GM19397 (cell line): ENCODE results near the gene COL26A1.
"Not testable (repeated sequence)": the region's sequence is repeated elsewhere in the genome, so short reads cannot be mapped to it uniquely, and the experiment has no call there.

ENCODE experiments used
- ATAC-seq: cut with Tn5 transposase; IDR thresholded peaks from one replicate; pipeline ENCODE4 v1.9.1; 2021; ENCODE audit warnings: mild to moderate bottlenecking, moderate library complexity; ENCODE audit not compliant: unreplicated experiment

COL26A1 gene

DNA sequence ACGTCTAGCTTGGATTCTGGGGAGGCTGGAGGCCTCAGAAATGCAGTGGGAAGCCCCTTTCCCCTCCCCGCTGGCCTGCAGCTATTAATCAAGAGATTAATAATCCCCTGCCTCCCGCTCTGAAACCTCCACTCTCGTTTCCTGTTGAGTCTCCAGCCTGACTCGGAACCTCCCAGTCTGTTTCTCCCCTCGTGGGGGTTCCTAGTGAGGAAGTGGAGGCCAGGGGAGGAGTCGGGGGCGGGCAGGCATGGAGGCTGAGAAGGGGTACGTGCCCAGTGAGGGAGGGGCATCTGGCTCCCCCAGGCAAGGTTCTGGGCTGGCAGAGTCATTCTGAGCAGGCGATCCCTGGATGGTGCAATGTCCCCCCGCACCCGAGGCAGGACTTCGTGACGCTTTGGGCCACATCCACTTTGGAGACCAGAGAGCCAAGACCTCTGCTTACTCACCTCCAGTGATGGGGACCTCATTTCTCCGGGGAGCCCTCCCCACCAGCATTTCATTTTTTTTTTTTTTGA lies 73.6 kb downstream of the COL26A1 start:
- no peak for ATAC-seq

DNA sequence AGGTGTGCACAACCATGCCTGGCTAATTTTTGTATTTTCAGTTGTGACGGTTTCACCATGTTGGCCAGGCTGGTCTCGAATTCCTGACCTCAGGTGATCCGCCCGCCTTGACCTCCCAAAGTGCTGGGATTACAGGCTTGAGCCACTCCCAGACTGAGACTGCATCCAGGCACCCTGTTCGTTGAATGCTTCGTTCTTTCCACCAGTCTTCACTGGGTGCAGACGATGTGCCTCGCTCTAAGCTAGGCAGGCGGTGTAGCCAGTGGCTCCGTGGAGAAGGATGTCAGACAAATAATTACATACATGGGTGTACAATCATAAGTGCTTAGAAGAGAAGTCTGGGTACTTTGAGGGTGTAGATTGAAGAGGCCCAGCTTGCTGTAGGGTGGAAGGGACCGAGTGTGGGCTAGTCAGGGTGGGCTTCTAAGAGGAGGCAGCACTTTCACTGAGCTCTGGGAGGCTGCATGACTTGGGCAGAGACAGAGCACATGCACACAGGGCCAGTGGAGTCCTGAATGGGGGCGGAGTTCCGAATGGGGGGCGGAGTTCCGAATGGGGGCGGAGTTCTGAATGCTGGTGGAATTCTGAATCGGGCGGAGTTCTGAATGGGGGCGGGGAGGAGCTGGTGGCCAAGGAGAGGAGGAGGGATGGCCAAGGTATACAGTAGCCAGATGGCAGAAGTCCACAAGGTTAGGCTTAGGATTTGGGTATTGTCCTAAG lies 74.3 kb downstream of the COL26A1 start:
- no peak for ATAC-seq

DNA sequence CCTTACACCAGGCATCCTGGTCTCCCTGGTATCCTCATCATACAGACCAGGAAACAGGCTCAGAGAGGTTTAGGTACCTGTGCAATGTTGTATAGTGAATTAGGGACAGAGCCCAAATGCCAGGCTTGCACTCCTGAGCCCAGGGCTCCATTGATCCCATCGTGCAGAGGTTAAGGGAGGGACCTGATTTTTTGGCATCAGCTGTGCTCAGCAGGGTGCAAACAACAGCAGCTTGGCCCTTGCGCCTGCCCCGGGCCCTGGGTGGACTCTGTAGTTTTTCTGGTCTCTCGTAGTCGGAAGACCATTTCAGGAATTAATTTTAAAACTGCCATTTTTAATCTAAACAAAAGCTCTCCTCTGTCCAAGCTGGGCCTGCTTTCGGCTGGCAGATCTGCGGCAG lies 79.2 kb downstream of the COL26A1 start:
- ATAC-seq = no peak

DNA sequence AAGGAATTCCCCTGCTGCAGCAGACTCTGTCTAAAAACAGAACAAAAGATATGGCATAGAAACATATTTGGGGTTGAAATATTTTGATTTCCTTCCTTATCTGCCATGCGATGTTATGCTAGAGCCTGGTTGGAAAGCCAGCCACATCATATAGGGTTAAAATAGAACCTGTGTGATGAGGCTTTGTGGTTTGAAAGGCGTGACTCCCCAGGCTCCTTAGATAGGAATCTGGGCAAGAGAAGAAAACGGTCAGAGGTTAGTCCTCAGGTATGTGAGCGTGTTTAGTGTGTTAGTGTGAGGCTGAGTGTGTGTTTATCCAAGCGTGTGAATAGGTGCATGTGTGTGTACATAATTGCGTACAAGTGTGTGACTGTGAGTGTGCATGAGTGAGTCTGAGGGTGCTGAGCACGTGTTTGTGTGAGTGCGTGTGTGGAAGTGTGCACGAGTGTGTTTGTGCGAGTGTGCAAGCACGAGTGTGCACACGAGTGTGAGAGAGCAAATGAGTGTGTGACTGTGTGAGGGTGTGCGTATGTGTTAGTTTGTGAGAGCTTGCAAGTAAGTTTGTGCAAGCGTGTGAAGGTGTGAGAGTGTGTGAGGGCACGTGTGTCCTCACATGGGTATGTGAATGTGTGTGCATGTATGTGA lies 79.9 kb downstream of the COL26A1 start:
- ATAC-seq = no peak

DNA sequence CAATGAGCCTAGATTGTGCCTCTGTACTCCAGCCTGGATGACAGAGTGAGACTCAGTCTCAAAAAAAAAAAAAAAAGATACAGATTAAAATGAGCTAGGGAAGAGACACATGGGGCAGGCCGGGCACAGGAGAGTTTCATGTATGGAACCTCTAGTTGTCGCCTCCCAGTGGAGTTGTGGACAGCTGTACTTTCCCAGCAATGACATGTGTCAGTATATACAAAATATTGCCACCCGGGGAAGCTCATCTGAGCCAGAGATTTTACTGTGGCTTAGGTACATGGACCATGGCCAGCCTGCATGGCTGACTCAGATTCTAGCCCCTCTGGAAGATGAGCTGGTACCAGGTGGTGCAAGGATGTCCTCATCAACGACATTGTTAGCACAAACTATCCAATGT lies 87.4 kb downstream of the COL26A1 start:
- ATAC-seq = no peak

DNA sequence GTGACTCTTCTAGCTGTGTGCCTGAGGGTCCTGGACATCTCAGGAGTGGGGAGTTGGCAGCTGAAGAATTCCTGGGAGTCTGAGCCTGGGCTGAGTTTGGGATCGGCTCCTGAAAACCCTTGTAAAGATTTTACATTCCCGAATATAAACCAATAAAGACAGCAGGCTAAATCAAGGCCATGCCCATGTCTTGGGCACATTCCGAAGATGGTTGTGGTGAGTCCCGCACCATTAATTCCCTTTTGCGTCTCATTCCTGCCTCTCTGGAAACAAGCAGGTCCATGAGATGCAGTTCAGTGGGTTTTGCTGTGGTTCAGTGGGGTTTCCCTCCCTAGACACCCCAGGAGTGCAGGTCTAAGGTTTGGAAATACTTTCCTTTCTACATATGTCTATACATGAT lies 90.9 kb downstream of the COL26A1 start:
- ATAC-seq = no peak

DNA sequence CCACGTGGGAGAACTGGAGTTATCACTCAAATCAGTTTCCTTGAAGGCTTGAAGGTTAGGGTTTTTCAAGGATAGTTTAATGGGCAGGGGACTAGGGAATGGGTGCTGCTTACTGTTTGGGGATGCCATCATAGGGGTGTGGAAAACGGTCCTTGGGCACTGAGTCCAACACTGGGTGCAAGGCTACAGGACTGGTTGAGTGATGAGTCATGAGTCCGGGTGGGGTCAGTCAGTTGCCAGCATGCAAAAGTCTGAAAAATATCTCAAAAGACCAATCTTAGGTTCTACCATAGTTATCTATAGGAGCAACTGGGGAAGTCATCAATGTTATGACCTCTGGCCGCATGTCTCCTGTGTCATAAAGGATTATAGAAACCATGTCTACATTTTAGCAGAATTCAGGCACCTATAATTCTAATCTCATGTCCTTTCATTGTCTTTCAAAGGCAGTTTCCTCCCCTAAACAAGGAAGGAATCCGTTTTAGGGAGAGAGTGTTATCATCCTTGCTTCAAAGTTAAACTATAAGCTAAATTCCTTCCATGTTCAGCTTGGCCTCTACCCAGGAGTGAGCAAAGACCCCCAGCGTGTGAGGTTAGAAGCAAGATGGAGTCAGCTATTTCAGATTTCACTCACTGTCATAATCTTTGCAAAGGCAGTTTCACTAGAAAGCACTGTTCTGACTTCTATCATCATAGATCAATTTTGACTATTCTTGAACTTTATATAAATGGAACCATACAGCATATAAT lies 94.5 kb downstream of the COL26A1 start:
- ATAC-seq = no peak

DNA sequence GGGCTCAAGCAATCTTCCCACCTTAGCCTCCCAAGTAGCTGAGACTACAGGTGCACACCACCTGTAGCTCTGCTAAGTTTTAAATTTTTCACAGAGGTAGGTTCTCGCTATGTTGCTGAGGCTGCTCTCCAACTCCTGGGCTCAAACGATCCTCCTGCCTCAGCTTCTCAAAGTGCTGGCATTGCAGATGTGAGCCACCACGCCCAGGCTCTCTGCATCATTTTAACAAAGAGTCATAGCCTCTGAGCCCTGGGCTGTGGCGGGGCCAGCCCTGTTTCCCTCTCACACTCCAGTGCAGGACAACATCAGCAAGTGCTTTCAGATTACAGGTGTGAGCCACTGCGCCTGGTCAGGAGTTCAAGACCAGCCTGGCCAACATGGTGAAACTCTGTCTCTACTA lies 102.5 kb downstream of the COL26A1 start:
- no peak for ATAC-seq

DNA sequence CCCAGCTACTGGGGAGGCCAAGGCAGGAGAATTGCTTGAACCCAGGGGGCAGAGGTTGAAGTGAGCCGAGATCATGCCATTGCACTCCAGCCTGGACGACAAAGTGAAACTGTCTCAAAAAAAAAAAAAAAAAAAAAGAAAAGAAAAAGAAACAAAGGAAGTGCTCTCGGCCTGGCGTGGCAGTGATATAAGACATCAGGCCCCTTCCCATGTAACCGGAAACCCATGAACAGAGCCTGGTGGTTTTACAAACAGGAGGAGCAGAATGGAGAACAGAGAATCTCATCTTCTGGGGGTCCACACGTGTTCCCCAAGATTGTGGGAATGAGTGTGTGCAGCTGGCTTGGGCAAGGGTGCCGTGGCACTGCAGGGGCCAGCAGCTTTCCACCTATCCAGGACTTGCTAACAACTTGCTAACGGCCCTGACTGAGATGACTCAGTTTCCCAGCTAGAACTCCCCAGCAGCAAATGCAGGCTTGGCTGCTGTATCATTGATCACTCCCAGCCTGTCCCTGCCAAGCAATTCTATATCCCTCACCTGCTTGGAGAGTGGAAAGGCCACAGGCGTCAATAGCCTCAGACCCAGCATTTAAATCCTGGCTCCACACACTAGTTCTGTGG lies 103.0 kb downstream of the COL26A1 start:
- ATAC-seq = no peak

DNA sequence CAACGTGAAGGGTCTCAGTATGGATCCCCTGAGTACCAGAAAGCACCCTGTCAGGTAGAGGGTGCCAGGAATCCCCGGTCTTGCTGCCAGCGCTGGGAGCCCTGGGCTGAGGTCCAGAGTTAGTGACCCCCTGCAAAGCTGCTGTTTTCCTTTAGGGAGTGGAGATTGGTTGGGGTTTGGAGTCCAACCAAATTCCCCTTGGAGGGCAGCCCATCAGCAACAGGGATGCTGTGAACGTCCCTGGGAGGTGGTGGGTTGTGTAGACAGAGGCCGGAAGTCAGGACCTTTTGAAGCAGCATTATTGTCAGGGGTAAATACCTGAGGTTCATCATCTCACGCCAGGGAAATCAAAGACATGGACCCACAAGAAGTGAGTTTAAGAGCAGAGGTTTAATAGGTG lies 104.2 kb downstream of the COL26A1 start:
- ATAC-seq = no peak

DNA sequence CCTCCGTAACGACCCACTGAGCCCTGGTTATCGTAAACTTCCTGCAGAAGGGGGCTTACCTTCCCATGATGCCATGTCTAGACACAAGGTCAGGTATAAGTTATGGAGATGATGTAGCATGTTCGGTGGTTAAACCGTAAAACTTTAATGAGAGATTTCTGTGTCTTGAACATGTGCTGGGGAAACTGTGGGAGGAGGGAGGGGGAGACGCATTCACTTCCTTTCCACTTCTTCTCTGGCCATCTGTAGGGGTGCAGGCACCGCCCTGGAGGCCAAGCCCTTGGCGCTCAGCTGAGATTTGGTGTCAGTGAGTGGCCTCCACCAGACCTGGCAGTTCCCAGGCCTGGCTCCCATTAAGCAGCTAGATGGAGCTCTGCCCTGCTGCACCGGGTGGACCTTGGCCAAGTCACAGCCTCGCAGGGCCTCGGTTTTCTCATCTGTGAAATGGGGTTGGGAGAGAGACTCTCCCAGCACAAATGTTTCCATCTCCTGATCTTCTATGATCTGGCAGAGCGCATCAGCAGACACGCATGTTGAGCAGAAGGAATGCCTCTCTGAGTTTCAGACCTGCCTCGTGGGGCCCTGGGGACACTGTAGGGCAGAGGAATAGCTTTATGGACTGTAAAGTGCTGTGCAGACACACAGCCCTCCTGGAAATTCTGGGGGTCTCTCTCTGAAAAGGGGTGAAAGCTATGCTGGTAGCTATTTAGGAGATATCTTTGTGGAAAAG lies 106.0 kb downstream of the COL26A1 start:
- no peak for ATAC-seq

DNA sequence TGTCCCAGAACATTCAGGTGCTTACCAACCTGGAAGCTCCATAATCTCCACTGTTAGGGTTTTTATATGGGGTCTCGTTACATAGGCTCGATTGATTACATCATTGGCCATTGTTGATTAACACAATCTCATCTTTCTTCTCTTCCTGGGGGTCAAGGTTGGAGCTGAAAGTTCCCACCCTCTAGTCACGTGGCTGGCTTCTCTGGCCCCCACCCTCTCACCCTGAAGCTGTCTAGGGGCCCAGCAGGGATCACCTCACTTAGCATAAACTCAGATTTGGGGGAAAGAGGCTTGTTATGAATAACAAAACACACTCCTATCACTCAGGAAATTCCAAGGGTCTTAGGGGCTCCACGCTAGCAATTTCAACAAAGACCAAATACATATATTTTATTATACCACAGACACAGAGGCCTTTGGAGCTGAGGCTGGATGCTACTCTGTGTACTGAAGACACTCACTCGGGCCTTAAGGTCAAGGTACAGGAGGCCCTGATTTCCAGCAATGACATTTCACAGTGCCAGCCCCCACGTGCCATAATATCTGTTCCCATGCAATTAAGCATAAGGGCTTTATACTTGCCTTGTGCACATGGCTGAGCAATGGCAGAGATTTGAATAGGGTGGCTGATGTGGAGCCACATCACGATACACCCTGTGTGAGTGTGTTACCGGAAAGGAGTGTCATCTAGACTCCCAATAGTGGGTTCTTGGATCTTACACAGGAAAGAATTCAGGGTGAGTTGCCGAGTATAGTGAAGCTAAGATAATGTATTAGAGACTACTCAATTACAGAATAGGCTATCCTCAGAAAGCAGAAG lies 108.2 kb downstream of the COL26A1 start:
- no peak for ATAC-seq

DNA sequence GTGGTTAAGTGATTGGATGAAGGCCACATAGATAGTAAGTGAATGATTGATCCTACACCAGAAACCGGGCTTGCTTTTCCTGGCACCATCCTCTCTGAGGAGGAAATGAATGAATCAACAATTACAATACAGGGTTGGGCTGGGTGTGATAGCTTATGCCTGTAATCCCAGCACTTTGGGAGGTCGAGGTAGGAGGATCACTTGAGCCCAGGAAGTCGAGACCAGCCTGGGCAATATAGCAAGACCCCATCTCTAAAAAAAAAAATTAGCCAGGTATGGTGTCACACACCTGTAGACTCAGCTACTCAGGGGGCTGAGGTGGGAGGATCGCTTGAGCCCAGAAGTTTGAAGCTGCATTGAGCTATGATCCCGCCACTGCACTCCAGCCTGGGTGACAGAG lies 111.5 kb downstream of the COL26A1 start:
- ATAC-seq = no peak

DNA sequence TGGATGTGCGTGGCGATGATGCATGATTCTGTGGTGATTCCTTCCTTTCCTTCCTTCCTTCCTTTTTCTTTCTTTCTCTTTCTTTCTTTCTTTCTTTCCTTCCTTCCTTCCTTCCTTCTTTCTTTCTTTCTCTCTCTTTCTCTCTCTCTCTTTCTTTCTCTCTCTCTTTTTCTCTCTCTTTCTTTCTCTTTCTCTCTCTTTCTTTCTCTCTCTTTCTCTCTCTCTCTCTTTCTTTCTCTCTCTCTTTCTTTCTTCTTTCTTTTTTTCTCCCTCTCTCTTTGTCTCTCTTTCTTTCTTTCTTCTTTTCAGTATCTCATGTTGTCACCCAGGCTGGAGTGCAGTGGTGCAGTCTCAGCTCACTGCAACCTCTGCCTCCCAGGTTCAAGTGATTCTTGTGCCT lies 113.0 kb downstream of the COL26A1 start:
- ATAC-seq = not testable (repeated sequence)

DNA sequence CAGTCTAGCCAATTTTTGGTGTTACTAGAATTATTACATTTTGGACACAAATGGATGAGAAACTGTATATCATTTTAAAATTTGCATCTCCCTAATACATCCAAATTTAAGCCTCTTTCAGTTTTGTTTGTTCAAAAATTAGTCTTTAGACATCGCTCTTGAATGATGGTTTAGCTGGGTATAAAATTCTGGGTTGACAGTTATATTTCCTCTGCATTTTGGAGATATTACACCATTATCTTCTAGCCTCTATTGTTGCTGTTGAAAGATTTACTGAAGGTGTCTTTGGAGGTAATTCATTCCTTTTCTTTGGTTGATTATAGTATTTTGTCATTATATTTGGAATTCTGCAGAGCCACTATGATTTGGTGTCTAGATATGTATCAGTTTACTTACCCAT lies 116.5 kb downstream of the COL26A1 start:
- no peak for ATAC-seq

DNA sequence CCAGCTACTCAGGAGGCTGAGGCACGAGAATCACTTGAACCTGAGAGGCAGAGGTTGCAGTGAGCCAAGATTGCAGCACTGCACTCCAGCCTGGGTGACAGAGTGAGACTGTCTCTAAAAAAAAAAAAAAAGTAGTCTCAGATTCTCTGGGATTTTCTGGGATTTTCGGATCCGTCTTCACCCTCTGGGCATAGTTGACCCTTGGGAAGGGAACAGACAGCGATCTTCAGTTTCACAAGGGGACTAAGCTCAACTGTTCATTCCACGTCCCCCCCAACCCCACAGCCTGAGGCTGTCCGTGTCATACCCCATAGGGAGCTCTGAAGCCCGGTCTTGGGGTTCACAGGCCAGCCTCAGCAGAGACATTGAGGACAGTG lies 123.4 kb downstream of the COL26A1 start:
- ATAC-seq = not testable (repeated sequence)

DNA sequence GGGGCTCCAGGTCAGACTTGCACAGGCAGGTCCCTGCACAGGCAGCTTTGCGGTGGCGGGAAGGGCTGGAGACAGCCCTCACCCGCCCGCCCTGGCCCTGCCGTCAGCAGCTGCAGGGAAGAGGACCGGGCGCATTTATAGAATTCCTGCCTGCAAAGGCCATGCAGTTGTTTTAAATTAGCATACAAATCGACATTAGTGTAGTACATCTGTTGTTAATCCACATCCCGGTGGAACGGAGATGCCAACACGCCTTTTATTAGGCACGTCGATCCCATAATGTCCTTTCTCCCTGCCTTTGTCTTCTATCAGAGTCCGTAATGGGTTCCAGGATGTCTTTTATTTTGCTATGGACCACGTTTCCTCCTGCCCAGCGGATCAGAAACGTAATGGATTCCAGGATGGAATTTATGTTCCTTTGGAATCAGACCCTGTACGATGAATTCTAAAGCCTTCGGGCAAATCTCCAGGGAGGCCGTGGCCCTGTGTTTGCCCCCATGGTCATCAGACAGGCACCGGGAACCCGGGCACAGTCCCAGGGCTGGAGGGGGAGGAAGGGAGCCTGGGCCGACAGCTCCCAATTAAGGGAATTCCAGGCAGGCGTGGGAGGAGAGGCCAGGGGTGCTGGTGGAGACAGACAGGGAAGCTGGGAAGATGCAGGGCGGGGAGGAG lies 123.9 kb downstream of the COL26A1 start:
- ATAC-seq = no peak

DNA sequence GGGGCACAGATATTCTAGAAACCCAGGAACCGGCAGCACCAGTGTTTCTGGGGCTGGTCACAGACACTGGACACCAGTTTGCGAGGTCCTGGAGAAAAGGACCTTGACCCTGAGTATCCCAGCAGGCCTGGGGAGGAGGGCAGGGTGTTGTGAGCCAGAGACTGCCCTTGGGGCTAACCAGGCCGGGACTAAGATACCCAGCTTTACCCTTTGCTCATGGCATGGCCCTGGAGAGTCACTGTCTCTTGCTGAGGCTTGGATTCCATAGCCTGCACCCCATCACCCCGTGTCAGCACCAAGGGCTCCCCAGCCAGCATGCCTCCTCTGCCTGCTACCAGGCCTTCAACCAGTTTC lies 124.4 kb downstream of the COL26A1 start:
- no peak for ATAC-seq

DNA sequence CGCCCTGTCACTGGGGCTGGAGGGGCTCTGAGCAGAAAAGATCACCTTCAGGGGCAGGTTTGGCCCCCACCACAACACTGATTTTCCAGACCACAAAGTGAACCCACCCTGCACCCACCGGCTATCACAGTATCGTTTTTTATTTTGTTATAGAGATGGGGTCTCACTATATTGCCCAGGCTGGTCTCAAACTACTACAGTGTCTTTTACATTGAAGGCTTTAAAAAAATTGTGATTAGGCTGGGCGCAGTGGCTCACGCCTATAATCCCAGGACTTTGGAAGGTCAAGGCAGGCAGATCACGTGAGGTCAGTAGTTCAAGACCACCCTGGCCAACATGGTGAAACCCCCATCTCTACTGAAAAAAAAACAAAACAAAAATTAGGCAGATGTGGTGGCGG lies 125.1 kb downstream of the COL26A1 start:
- ATAC-seq = no peak
